Cerebellar cortex (tissue), 1 donor: Measurements from ENCODE around the gene TTC8.
"Not testable (repeated sequence)": the region's sequence is repeated elsewhere in the genome, so short reads cannot be mapped to it uniquely, and the experiment has no call there.

ENCODE experiments used
- DNase-seq: peaks from one replicate; pipeline ENCODE4 v3.0.0-alpha.2; 2015; ENCODE audit warnings: low spot score

TTC8 gene

GRCh38 chr14:88824314-88825077, at the start of gene TTC8:
Gene TTC8, plus strand, starts transcription at chr14:88824651. Its CDS starts 57 bp downstream, at chr14:88824708.
- DNase-seq, result peak; percentile 91

GRCh38 chr14:88775532-88775931, 48.9 kb upstream of the TTC8 start:
- DNase-seq, result no peak

GRCh38 chr14:88785911-88786310, 38.5 kb upstream of the TTC8 start:
- DNase-seq, result no peak

GRCh38 chr14:88786715-88787114, 37.7 kb upstream of the TTC8 start:
- no peak for DNase-seq

- not testable (repeated sequence) for DNase-seq
Observed at GRCh38 chr14:88789573-88789972, 34.9 kb upstream of the TTC8 start.

- DNase-seq, result peak; percentile 62
Observed at GRCh38 chr14:88790501-88791251, 33.8 kb upstream of the TTC8 start.

GRCh38 chr14:88791252-88791621, 33.2 kb upstream of the TTC8 start:
- peak; percentile 49 for DNase-seq

- peak; percentile 33 for DNase-seq
Observed at GRCh38 chr14:88791629-88792472, 32.6 kb upstream of the TTC8 start.

- peak; percentile 78 for DNase-seq
Observed at GRCh38 chr14:88792473-88793258, 31.8 kb upstream of the TTC8 start, which contains the start of gene EML5. Gene EML5, minus strand, starts transcription at chr14:88792953. Its CDS starts 450 bp downstream, at chr14:88792503.

- no peak for DNase-seq
Observed at GRCh38 chr14:88793259-88793625, 31.2 kb upstream of the TTC8 start.

- no peak for DNase-seq
Observed at GRCh38 chr14:88798156-88798555, 26.3 kb upstream of the TTC8 start.

GRCh38 chr14:88799522-88799921, 24.9 kb upstream of the TTC8 start:
- DNase-seq, result no peak

GRCh38 chr14:88802596-88802995, 21.9 kb upstream of the TTC8 start:
- no peak for DNase-seq

- no peak for DNase-seq
Observed at GRCh38 chr14:88804035-88804434, 20.4 kb upstream of the TTC8 start.

GRCh38 chr14:88804477-88804876, 20.0 kb upstream of the TTC8 start:
- no peak for DNase-seq

GRCh38 chr14:88808359-88808758, 16.1 kb upstream of the TTC8 start:
- no peak for DNase-seq

- no peak for DNase-seq
Observed at GRCh38 chr14:88815980-88816379, 8.5 kb upstream of the TTC8 start.

GRCh38 chr14:88818018-88818417, 6.4 kb upstream of the TTC8 start:
- no peak for DNase-seq

- not testable (repeated sequence) for DNase-seq
Observed at GRCh38 chr14:88819674-88820073, 4.8 kb upstream of the TTC8 start.

GRCh38 chr14:88821378-88821777, 3.1 kb upstream of the TTC8 start:
- no peak for DNase-seq

GRCh38 chr14:88821888-88822287, 2.6 kb upstream of the TTC8 start:
- no peak for DNase-seq

GRCh38 chr14:88823968-88824313, 510 bp upstream of the TTC8 start:
- no peak for DNase-seq
